ENCODE data around the gene FAM131A.

Gene FAM131A

GRCh38 chr3:184316792-184317191, 20.6 kb upstream of the FAM131A start:
- TF ChIP-seq CTCF (IDR thresholded peaks at IDR 0.05; ENCODE audit: low read depth, low read length), result no peak
- peak overlapping the region; percentile 90 for H3K4me3 ChIP-seq (ENCODE audit: low read depth, low read length)

GRCh38 chr3:184317201-184317600, 20.2 kb upstream of the FAM131A start:
- TF ChIP-seq CTCF (IDR thresholded peaks at IDR 0.05; ENCODE audit: low read depth, low read length), result no peak
- peak overlapping the region; percentile 90 for H3K4me3 ChIP-seq (ENCODE audit: low read depth, low read length)

- 0 out of 2 replicates have a peak overlapping the region, but pooled peaks have one; percentile 17 for H3K4me3 ChIP-seq (ENCODE audit: low read depth, low read length)
- TF ChIP-seq CTCF (IDR thresholded peaks at IDR 0.05; ENCODE audit: low read depth, low read length), result no peak
Measured at GRCh38 chr3:184320104-184320445, 17.3 kb upstream of the FAM131A start.

- no peak overlapping the region for H3K4me3 ChIP-seq (ENCODE audit: low read depth, low read length)
- no peak for TF ChIP-seq CTCF (IDR thresholded peaks at IDR 0.05; ENCODE audit: low read depth, low read length)
Measured at GRCh38 chr3:184321666-184322065, 15.7 kb upstream of the FAM131A start.

GRCh38 chr3:184322731-184323487, 14.5 kb upstream of the FAM131A start:
- TF ChIP-seq CTCF (IDR thresholded peaks at IDR 0.05; ENCODE audit: low read depth, low read length), result no peak
- H3K4me3 ChIP-seq (ENCODE audit: low read depth, low read length), result no peak overlapping the region

- TF ChIP-seq CTCF (IDR thresholded peaks at IDR 0.05; ENCODE audit: low read depth, low read length), result no peak
- no peak overlapping the region for H3K4me3 ChIP-seq (ENCODE audit: low read depth, low read length)
Measured at GRCh38 chr3:184323696-184324095, 13.7 kb upstream of the FAM131A start.

GRCh38 chr3:184325269-184325668, 12.1 kb upstream of the FAM131A start:
- no peak for TF ChIP-seq CTCF (IDR thresholded peaks at IDR 0.05; ENCODE audit: low read depth, low read length)
- H3K4me3 ChIP-seq (ENCODE audit: low read depth, low read length), result no peak overlapping the region
